H9 (cell line): ENCODE results near the gene ADGRB3. TPM values are rescaled to one million over a fixed set of nuclear protein-coding genes. Genes with fewer than 3 reads are reported as not detected.
"Not testable (repeated sequence)": the region's sequence is repeated elsewhere in the genome, so short reads cannot be mapped to it uniquely, and the experiment has no call there.

Source experiments
- DNase-seq: peaks from one replicate; pipeline ENCODE4 v3.0.0-alpha.2; 2017
- H2AFZ ChIP-seq: one replicate; pipeline ENCODE4 v1.6.1; 2013; ENCODE audit warnings: mild to moderate bottlenecking, low read length, control low read depth, moderate library complexity
- H2AK5ac ChIP-seq: 2 replicates; pipeline ENCODE4 v1.6.1; 2013; ENCODE audit warnings: low read length, control low read depth, mixed read lengths; ENCODE audit not compliant: insufficient read length
- H2BK120ac ChIP-seq: one replicate; pipeline ENCODE4 v1.6.1; 2013; ENCODE audit warnings: low read depth, mild to moderate bottlenecking, low read length, control low read depth, inconsistent platforms; ENCODE audit not compliant: poor library complexity, severe bottlenecking
- H2BK12ac ChIP-seq: 2 replicates; pipeline ENCODE4 v1.6.1; 2013; ENCODE audit warnings: low read length, control low read depth, mixed read lengths, low read depth; ENCODE audit not compliant: insufficient read length
- H2BK15ac ChIP-seq: 2 replicates; pipeline ENCODE4 v1.6.1; 2013; ENCODE audit warnings: low read depth, low read length, control low read depth
- H2BK20ac ChIP-seq: one replicate; pipeline ENCODE4 v1.6.1; 2013; ENCODE audit warnings: low read depth, mild to moderate bottlenecking, low read length, control low read depth, inconsistent platforms; ENCODE audit not compliant: poor library complexity, severe bottlenecking
- H2BK5ac ChIP-seq: 2 replicates; pipeline ENCODE4 v1.6.1; 2013; ENCODE audit warnings: low read length, control low read depth, mixed read lengths; ENCODE audit not compliant: insufficient read length
- H3K14ac ChIP-seq: 2 replicates; pipeline ENCODE4 v1.6.1; 2013; ENCODE audit warnings: low read length, control low read depth; ENCODE audit not compliant: insufficient read depth
- H3K18ac ChIP-seq: 2 replicates; pipeline ENCODE4 v1.6.1; 2013; ENCODE audit warnings: low read depth, mild to moderate bottlenecking, mixed read lengths, low read length, control low read depth; ENCODE audit not compliant: insufficient read length
- H3K23ac ChIP-seq: 2 replicates; pipeline ENCODE4 v1.6.1; 2013; ENCODE audit warnings: low read length, control low read depth, mixed read lengths, low read depth; ENCODE audit not compliant: insufficient read length
- H3K23me2 ChIP-seq: 2 replicates; pipeline ENCODE4 v1.6.1; 2013; ENCODE audit warnings: low read depth, mild to moderate bottlenecking, mixed read lengths, low read length, control low read depth; ENCODE audit not compliant: insufficient read length, poor library complexity, severe bottlenecking
- H3K27ac ChIP-seq: 2 replicates; pipeline ENCODE4 v1.5.1; 2013; ENCODE audit warnings: low read length, control low read depth, mixed read lengths, low read depth; ENCODE audit not compliant: insufficient read length
- H3K27me3 ChIP-seq: 2 replicates; pipeline ENCODE4 v1.6.1; 2013; ENCODE audit warnings: low read length, control low read depth, inconsistent platforms; ENCODE audit not compliant: insufficient read depth
- H3K4ac ChIP-seq: 2 replicates; pipeline ENCODE4 v1.6.1; 2013; ENCODE audit warnings: low read depth, mild to moderate bottlenecking, control low read depth, inconsistent platforms, low read length, moderate library complexity
- H3K4me1 ChIP-seq: 2 replicates; pipeline ENCODE4 v1.6.1; 2013; ENCODE audit warnings: low read length, control low read depth, inconsistent platforms; ENCODE audit not compliant: insufficient read depth
- H3K4me2 ChIP-seq: 2 replicates; pipeline ENCODE4 v1.6.1; 2013; ENCODE audit warnings: low read length, control low read depth, mixed read lengths; ENCODE audit not compliant: insufficient read length, insufficient read depth
- H3K56ac ChIP-seq: 2 replicates; pipeline ENCODE4 v1.6.1; 2013; ENCODE audit warnings: low read depth, mild to moderate bottlenecking, mixed read lengths, low read length, control low read depth; ENCODE audit not compliant: insufficient read length
- H3K79me1 ChIP-seq: 2 replicates; pipeline ENCODE4 v1.6.1; 2013; ENCODE audit warnings: low read depth, mild to moderate bottlenecking, moderate library complexity, low read length, control low read depth, inconsistent platforms; ENCODE audit not compliant: insufficient read depth, poor library complexity, severe bottlenecking
- H3K79me2 ChIP-seq: 2 replicates; pipeline ENCODE4 v1.6.1; 2013; ENCODE audit warnings: low read length, control low read depth, inconsistent platforms; ENCODE audit not compliant: insufficient read depth
- H3K9ac ChIP-seq: 2 replicates; pipeline ENCODE4 v1.6.1; 2013; ENCODE audit warnings: low read length, control low read depth, mixed read lengths; ENCODE audit not compliant: insufficient read length; ENCODE audit errors: extremely low read depth
- H3K9me3 ChIP-seq: one replicate; pipeline ENCODE4 v1.6.1; 2013; ENCODE audit warnings: low read depth, low read length, inconsistent platforms; ENCODE audit not compliant: control insufficient read depth
- H3T11ph ChIP-seq: one replicate; pipeline ENCODE4 v1.6.1; 2013; ENCODE audit warnings: mild to moderate bottlenecking, low read length, control low read depth, inconsistent platforms
- H4K20me1 ChIP-seq: one replicate; pipeline ENCODE4 v1.6.1; 2013; ENCODE audit not compliant: control insufficient read depth, insufficient read length, insufficient read depth
- H4K5ac ChIP-seq: 2 replicates; pipeline ENCODE4 v1.6.1; 2013; ENCODE audit warnings: low read depth, mild to moderate bottlenecking, mixed read lengths, low read length, control low read depth; ENCODE audit not compliant: insufficient read length
- H4K8ac ChIP-seq: replicated peaks from 2 replicates; pipeline ENCODE4 v1.6.1; 2013; ENCODE audit warnings: low read length, control low read depth, mixed read lengths, low read depth; ENCODE audit not compliant: insufficient read length
- H4K91ac ChIP-seq: 2 replicates; pipeline ENCODE4 v1.6.1; 2013; ENCODE audit warnings: low read depth, mild to moderate bottlenecking, moderate library complexity, mixed read lengths, low read length, control low read depth; ENCODE audit not compliant: insufficient read length
- H3K27ac Mint-ChIP-seq, 3 experiments: 2 replicates in 2 of 3; 3 replicates in 1 of 3; pipeline ENCODE4 v1.8.0; 2020 to 2021; ENCODE audit warnings: mixed read lengths in 3 of 3, mild to moderate bottlenecking in 1 of 3, moderate library complexity in 1 of 3
- H3K27me3 Mint-ChIP-seq: 2 replicates; pipeline ENCODE4 v1.8.0; 2021; ENCODE audit warnings: low read depth, mild to moderate bottlenecking, moderate library complexity, mixed read lengths
- H3K36me3 Mint-ChIP-seq, 3 experiments: 2 replicates in 2 of 3; 3 replicates in 1 of 3; pipeline ENCODE4 v1.8.0; 2020 to 2021; ENCODE audit warnings: low read depth in 3 of 3, mixed read lengths in 3 of 3; ENCODE audit not compliant: insufficient read depth in 1 of 3
- H3K4me1 Mint-ChIP-seq, 2 experiments: 2 replicates each; pipeline ENCODE4 v1.8.0; 2020; ENCODE audit warnings: mixed read lengths in 2 of 2
- H3K4me3 Mint-ChIP-seq, 2 experiments: 2 replicates in 1 of 2; 3 replicates in 1 of 2; pipeline ENCODE4 v1.8.0; 2020 to 2021; ENCODE audit warnings: mild to moderate bottlenecking in 2 of 2, mixed read lengths in 2 of 2, moderate library complexity in 1 of 2
- H3K9me3 Mint-ChIP-seq, 2 experiments: 2 replicates in 1 of 2; 3 replicates in 1 of 2; pipeline ENCODE4 v1.8.0; 2020; ENCODE audit warnings: mild to moderate bottlenecking in 2 of 2, mixed read lengths in 2 of 2, moderate library complexity in 1 of 2
- CTCF ChIP-seq: fragments of 200-600 bp; sonication (generic); conservative IDR thresholded peaks from 3 replicates; pipeline ENCODE4 v1.8.0; 2021; ENCODE audit warnings: antibody characterized with exemption, mild to moderate bottlenecking
- WGBS: extraction: QIAGEN DNeasy Blood & Tissue Kit; methylation state at CpG from one replicate; pipeline ENCODE4 v1.1.7; 2013; ENCODE audit warnings: missing lambda C conversion rate, low lambda C conversion rate, mixed read lengths; ENCODE audit not compliant: insufficient read length; ENCODE audit errors: extremely low coverage; 5-methylcytosine and 5-hydroxymethylcytosine counted together
- total RNA-seq: library from RNA; stranded (reverse); gene quantifications from 2 replicates; pipeline ENCODE4 v1.2.1, GENCODE V29; 2021

The ADGRB3 gene
- total RNA-seq, 1 experiment from 2014 or later = 0.37 TPM

- Histone ChIP-seq H3K18ac (no peak overlapping the region), H3K9me3 (no peaks in the 10 kb centered on the region), H4K20me1 (no peaks in the 10 kb centered on the region), H2BK12ac (no peak overlapping the region), H3K23me2 (no peaks in the 10 kb centered on the region), H2AFZ (no peak overlapping the region), H4K8ac (no peak overlapping the region), H3K4me1 (no peaks in the 10 kb centered on the region), H4K91ac (no peak overlapping the region), H2BK15ac (no peak overlapping the region), H3K27me3 (no peaks in the 10 kb centered on the region), H2BK5ac (no peak overlapping the region), H3K4ac (no peak overlapping the region), H3K4me2 (no peak overlapping the region), H3K14ac (no peak overlapping the region), H3K79me2 (no peaks in the 10 kb centered on the region), H3K79me1 (no peaks in the 10 kb centered on the region), H4K5ac (no peak overlapping the region), H2AK5ac (no peak overlapping the region), H3K27ac (no peak overlapping the region), H3T11ph (no peak overlapping the region), H3K23ac (no peak overlapping the region), H3K9ac (no peak overlapping the region), H3K56ac (no peak overlapping the region), H2BK120ac (no peak overlapping the region), H2BK20ac (no peak overlapping the region)
- Mint-ChIP-seq H3K4me3 (no peak overlapping the region), H3K27me3 (no peaks in the 10 kb centered on the region), H3K36me3 (peaks cover 0 to 6% (median 0%) of the 10 kb centered on the region in 3 experiments; a peak in 2 of 7 replicates), H3K4me1 (peaks cover 6 to 9% of the 10 kb centered on the region in 2 experiments), H3K9me3 (peaks cover 5 to 8% of the 10 kb centered on the region in 2 experiments; a peak in 4 of 5 replicates), H3K27ac (no peak overlapping the region)
- no peak for DNase-seq
- TF ChIP-seq CTCF = peak; percentile 37; the same call in 2 of the 3 replicates
- WGBS = no CpG with 5 or more reads among the region's 5 CpGs
These were observed 792.8 kb downstream of the ADGRB3 start for GRCh38 chr6:69427882-69428281.

GRCh38 chr6:69432168-69432567, 797.1 kb downstream of the ADGRB3 start:
- not testable (repeated sequence) for H3K18ac ChIP-seq, H3K4me2 ChIP-seq, H3K27me3 ChIP-seq, H4K5ac ChIP-seq, H3T11ph ChIP-seq, H3K27me3 Mint-ChIP-seq, H2BK5ac ChIP-seq, H2AK5ac ChIP-seq, H3K27ac Mint-ChIP-seq, H3K14ac ChIP-seq, H2AFZ ChIP-seq, H3K56ac ChIP-seq, H3K23ac ChIP-seq, H3K79me1 ChIP-seq, H2BK120ac ChIP-seq, H3K23me2 ChIP-seq, H4K20me1 ChIP-seq, H3K9me3 ChIP-seq, DNase-seq, H3K9ac ChIP-seq, H4K8ac ChIP-seq, H3K4me1 ChIP-seq, H2BK12ac ChIP-seq, H2BK20ac ChIP-seq, H2BK15ac ChIP-seq, H3K4ac ChIP-seq, H3K4me1 Mint-ChIP-seq, H4K91ac ChIP-seq, H3K4me3 Mint-ChIP-seq, H3K27ac ChIP-seq, H3K79me2 ChIP-seq
- H3K36me3 Mint-ChIP-seq = peaks cover 3 to 14% (median 3%) of the 10 kb centered on the region in 3 experiments; a peak in 5 of 7 replicates
- WGBS = no CpG with 5 or more reads among the region's 19 CpGs
- peaks cover 17 to 22% of the 10 kb centered on the region in 2 experiments for H3K9me3 Mint-ChIP-seq
